ENCODE measurements around the gene TRIM17.
A peak's percentile ranks its signal among the peaks of the same experiment; 100 is the strongest.

TRIM17 gene

DNA sequence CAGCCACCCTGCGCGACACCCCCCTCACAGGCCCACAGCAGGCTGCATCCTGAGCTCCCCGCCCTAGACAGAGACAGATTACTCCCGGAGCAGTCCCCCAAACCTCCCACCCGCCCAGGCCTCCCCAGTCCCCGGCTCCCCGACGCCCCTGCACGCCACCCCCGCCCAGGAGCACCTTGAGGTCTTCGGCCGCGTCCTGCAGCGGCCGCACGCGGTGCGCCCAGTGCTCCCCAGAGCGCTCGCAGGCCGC is 10.8 kb downstream of the TRIM17 start:
- peaks cover 20% of the 10 kb centered on the region; the same call in 1 of the 2 replicates for H3K79me2 ChIP-seq (ENCODE audit: insufficient read depth, low read length)
- peak overlapping the region; percentile 94 for H3K9ac ChIP-seq (ENCODE audit: low read length)
- H3K36me3 ChIP-seq (ENCODE audit: insufficient read depth, low read length), result peaks cover under 1% of the 10 kb centered on the region; the same call in 1 of the 2 replicates
- H4K20me1 ChIP-seq (ENCODE audit: insufficient read depth, low read length), result no peaks in the 10 kb centered on the region
- H2AFZ ChIP-seq (ENCODE audit: low read length), result no peak overlapping the region
- no peaks in the 10 kb centered on the region for H3K9me3 ChIP-seq (ENCODE audit: low read length)
- H3K9me2 ChIP-seq (ENCODE audit: low read depth, low read length), result no peaks in the 10 kb centered on the region
- no peaks in the 10 kb centered on the region for H3K27me3 ChIP-seq (ENCODE audit: insufficient read depth, low read length)
- peaks cover 26% of the 10 kb centered on the region for H3K4me1 ChIP-seq (ENCODE audit: insufficient read depth, low read length, severe bottlenecking)
- no peak for TF ChIP-seq EZH2 (IDR thresholded peaks at IDR 0.05; ENCODE audit: borderline replicate concordance, low read length)
- TF ChIP-seq, protein P1, sequence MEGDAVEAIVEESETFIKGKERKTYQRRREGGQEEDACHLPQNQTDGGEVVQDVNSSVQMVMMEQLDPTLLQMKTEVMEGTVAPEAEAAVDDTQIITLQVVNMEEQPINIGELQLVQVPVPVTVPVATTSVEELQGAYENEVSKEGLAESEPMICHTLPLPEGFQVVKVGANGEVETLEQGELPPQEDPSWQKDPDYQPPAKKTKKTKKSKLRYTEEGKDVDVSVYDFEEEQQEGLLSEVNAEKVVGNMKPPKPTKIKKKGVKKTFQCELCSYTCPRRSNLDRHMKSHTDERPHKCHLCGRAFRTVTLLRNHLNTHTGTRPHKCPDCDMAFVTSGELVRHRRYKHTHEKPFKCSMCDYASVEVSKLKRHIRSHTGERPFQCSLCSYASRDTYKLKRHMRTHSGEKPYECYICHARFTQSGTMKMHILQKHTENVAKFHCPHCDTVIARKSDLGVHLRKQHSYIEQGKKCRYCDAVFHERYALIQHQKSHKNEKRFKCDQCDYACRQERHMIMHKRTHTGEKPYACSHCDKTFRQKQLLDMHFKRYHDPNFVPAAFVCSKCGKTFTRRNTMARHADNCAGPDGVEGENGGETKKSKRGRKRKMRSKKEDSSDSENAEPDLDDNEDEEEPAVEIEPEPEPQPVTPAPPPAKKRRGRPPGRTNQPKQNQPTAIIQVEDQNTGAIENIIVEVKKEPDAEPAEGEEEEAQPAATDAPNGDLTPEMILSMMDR (IDR thresholded peaks at IDR 0.05; ENCODE audit: low read length), result no peak
- no peak overlapping the region for H3K27ac ChIP-seq (ENCODE audit: low read depth, low read length, poor library complexity, severe bottlenecking)
- no peaks in the 10 kb centered on the region for H3F3A ChIP-seq (ENCODE audit: insufficient read depth, low read length)
- peak overlapping the region; percentile 99 for H3K4me3 ChIP-seq (ENCODE audit: low read depth, low read length, poor library complexity, severe bottlenecking)
- H3K4me2 ChIP-seq (ENCODE audit: low read length), result peak overlapping the region; percentile 89

DNA sequence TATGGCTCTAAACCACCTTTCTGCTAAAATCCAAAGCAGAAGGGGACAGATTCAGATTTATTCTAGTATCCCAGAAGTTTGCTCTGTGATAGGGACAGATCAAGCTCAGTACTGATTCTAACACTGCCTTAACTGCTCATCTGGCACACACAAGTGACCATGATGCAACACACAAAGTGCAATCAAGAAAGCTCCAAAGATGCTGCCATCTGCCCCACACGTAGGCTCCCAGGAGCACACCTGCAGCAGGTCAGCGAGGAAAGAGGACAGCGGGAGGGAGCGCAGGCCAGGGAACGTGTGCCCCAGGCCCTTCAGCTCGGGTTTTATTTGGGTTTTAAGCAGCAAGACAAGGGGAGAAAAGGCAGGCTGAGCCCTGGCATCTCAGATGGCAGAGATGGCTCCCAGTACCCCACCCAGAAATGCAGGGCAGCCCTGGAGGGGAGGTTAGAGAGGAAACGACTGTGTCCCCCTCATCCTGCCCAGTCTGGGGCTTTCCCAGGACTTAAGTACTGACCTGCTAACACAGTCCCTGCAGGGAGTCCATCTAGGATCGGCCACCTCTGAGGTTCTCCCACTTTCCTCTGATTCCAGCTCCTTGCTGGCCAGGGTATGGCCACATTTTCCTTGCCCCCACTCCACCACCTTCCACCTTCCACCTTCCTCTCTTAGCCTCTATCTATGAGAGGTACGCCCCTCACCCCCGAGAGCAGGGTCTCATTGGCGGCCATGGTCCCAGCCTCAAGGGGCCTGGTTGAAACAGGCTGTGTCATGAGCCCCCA is 11.3 kb downstream of the TRIM17 start:
- H3K4me1 ChIP-seq (ENCODE audit: insufficient read depth, low read length, severe bottlenecking), result peaks cover 26% of the 10 kb centered on the region
- no peaks in the 10 kb centered on the region for H3K9me2 ChIP-seq (ENCODE audit: low read depth, low read length)
- no peak overlapping the region for H2AFZ ChIP-seq (ENCODE audit: low read length)
- no peaks in the 10 kb centered on the region for H3F3A ChIP-seq (ENCODE audit: insufficient read depth, low read length)
- H3K79me2 ChIP-seq (ENCODE audit: insufficient read depth, low read length), result peaks cover 20% of the 10 kb centered on the region; the same call in 1 of the 2 replicates
- H3K9ac ChIP-seq (ENCODE audit: low read length), result peak overlapping the region; percentile 94
- no peaks in the 10 kb centered on the region for H3K9me3 ChIP-seq (ENCODE audit: low read length)
- no peak for TF ChIP-seq EZH2 (IDR thresholded peaks at IDR 0.05; ENCODE audit: borderline replicate concordance, low read length)
- TF ChIP-seq, protein P1 (IDR thresholded peaks at IDR 0.05; ENCODE audit: low read length), result no peak
- peak overlapping the region; percentile 99 for H3K4me3 ChIP-seq (ENCODE audit: low read depth, low read length, poor library complexity, severe bottlenecking)
- no peaks in the 10 kb centered on the region for H3K27me3 ChIP-seq (ENCODE audit: insufficient read depth, low read length)
- H4K20me1 ChIP-seq (ENCODE audit: insufficient read depth, low read length), result no peaks in the 10 kb centered on the region
- H3K27ac ChIP-seq (ENCODE audit: low read depth, low read length, poor library complexity, severe bottlenecking), result no peak overlapping the region
- peak overlapping the region; percentile 89 for H3K4me2 ChIP-seq (ENCODE audit: low read length)
- peaks cover 5% of the 10 kb centered on the region; the same call in 1 of the 2 replicates for H3K36me3 ChIP-seq (ENCODE audit: insufficient read depth, low read length)

DNA sequence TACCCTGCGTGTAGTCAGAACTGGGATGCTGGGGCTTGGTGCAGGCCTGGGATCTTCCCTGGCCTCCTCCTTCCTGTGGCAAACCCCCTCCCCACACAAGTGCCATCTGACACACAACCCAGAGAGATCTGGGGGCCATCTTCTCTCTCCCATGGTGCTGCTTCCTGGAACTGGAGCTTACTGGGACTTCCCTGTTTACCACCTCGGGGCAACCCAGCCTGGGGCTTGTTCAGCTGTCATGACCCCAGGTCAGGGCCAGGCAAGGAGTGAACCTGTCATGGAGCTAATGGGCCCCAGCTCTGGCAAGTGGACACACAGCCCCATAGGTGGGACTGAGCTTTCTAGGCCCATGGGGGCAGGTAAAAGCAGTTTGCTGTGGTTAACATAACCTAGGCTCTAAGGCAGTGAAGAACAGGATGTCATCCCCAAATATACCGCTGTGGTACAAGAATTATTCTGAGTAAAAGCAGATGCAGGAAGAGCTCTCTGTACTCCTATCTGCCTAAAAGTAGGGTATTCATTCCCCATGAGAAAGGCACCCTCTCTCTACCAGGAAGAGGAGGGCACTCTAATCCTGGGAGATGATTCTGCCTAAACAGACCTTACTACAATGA is 12.4 kb downstream of the TRIM17 start:
- Histone ChIP-seq H3K4me1 (ENCODE audit: insufficient read depth, low read length, severe bottlenecking) (peaks cover 26% of the 10 kb centered on the region), H3K27ac (ENCODE audit: low read depth, low read length, poor library complexity, severe bottlenecking) (no peak overlapping the region), H2AFZ (ENCODE audit: low read length) (no peak overlapping the region), H3K9me3 (ENCODE audit: low read length) (no peaks in the 10 kb centered on the region), H3K36me3 (ENCODE audit: insufficient read depth, low read length) (peaks cover 6% of the 10 kb centered on the region; the same call in 1 of the 2 replicates), H4K20me1 (ENCODE audit: insufficient read depth, low read length) (no peaks in the 10 kb centered on the region), H3K27me3 (ENCODE audit: insufficient read depth, low read length) (no peaks in the 10 kb centered on the region), H3F3A (ENCODE audit: insufficient read depth, low read length) (no peaks in the 10 kb centered on the region), H3K4me3 (ENCODE audit: low read depth, low read length, poor library complexity, severe bottlenecking) (peak overlapping the region; percentile 99), H3K9me2 (ENCODE audit: low read depth, low read length) (no peaks in the 10 kb centered on the region), H3K4me2 (ENCODE audit: low read length) (peak overlapping the region; percentile 89), H3K9ac (ENCODE audit: low read length) (peak overlapping the region; percentile 94; the same call in 1 of the 2 replicates), H3K79me2 (ENCODE audit: insufficient read depth, low read length) (peaks cover 20% of the 10 kb centered on the region; the same call in 1 of the 2 replicates)
- TF ChIP-seq, protein P1 (IDR thresholded peaks at IDR 0.05; ENCODE audit: low read length), result no peak
- TF ChIP-seq EZH2 (IDR thresholded peaks at IDR 0.05; ENCODE audit: borderline replicate concordance, low read length), result no peak
